Activated CD8-positive, alpha-beta memory T cell treated with anti-CD3 and anti-CD28 coated beads for 36 hours (primary cell): ENCODE measurements around the gene OR6C3. TPM values are rescaled to one million over a fixed set of nuclear protein-coding genes. Genes with fewer than 3 reads are reported as not detected.
"Not testable (repeated sequence)": the region's sequence is repeated elsewhere in the genome, so short reads cannot be mapped to it uniquely, and the experiment has no call there.

Experiments
- CTCF ChIA-PET: fragments of 350-600 bp; sonication (Branson Sonifier 250); formaldehyde crosslinking; loops from one replicate; lab custom pipeline; 2021; ENCODE audit warnings: antibody characterized with exemption; lab: Charles Lee
- POLR2A ChIA-PET: fragments of 350-600 bp; sonication (Branson Sonifier 250); formaldehyde crosslinking; loops from one replicate; lab custom pipeline; 2021; ENCODE audit warnings: antibody characterized with exemption; lab: Charles Lee
- total RNA-seq, 2 experiments: library from RNA; stranded (reverse); gene quantifications; one replicate each; pipeline ENCODE4 v1.2.3, GENCODE V29; 2021

The OR6C3 gene
- total RNA-seq, result not detected

- CTCF ChIA-PET, result no interaction called here
- POLR2A ChIA-PET, result no interaction called here
Measured at GRCh38 chr12:55330446-55330845, at the start of gene OR6C3. Gene OR6C3 (plus strand): TSS chr12:55330746. CDS start chr12:55331701, 955 bp downstream.

GRCh38 chr12:55280991-55281390, 49.6 kb upstream of the OR6C3 start:
- ChIA-PET CTCF (no interaction called here), POLR2A (no interaction called here)

GRCh38 chr12:55289999-55290398, 40.5 kb upstream of the OR6C3 start:
- ChIA-PET POLR2A (no interaction called here), CTCF (no interaction called here)

- POLR2A ChIA-PET, result no interaction called here
- CTCF ChIA-PET, result no interaction called here
Measured at GRCh38 chr12:55296469-55296868, 34.1 kb upstream of the OR6C3 start, which contains the start of gene OR6C6. Gene OR6C6 (minus strand): TSS chr12:55296569. CDS start chr12:55295232, 1,337 bp downstream.

- ChIA-PET POLR2A (no interaction called here), CTCF (no interaction called here)
Measured at GRCh38 chr12:55314043-55314442, 16.5 kb upstream of the OR6C3 start, which contains the start of gene OR6C1. Gene OR6C1 (plus strand): TSS chr12:55314343. CDS start chr12:55320600, 6,257 bp downstream.

- ChIA-PET POLR2A (no interaction called here), CTCF (no interaction called here)
Measured at GRCh38 chr12:55320201-55320600, 10.3 kb upstream of the OR6C3 start.

GRCh38 chr12:55325801-55326200, 4.7 kb upstream of the OR6C3 start:
- POLR2A ChIA-PET, CTCF ChIA-PET: not testable (repeated sequence)

- CTCF ChIA-PET, result no interaction called here
- POLR2A ChIA-PET, result no interaction called here
Measured at GRCh38 chr12:55336002-55336401, 5.5 kb downstream of the OR6C3 start.

GRCh38 chr12:55355338-55355737, 24.8 kb downstream of the OR6C3 start:
- POLR2A ChIA-PET, result not testable (repeated sequence)

GRCh38 chr12:55362675-55363074, 32.1 kb downstream of the OR6C3 start, which contains the start of gene OR6C75:
Gene OR6C75 (plus strand): TSS chr12:55362975. CDS start chr12:55365111, 2,136 bp downstream.
- CTCF ChIA-PET, result no interaction called here

More at GRCh38 chr12:55355338-55355737, 24.8 kb downstream of the OR6C3 start:
- CTCF ChIA-PET, result not testable (repeated sequence)

GRCh38 chr12:55365086-55365485, 34.5 kb downstream of the OR6C3 start:
- ChIA-PET POLR2A (no interaction called here), CTCF (no interaction called here)

More at GRCh38 chr12:55362675-55363074, 32.1 kb downstream of the OR6C3 start, which contains the start of gene OR6C75:
- POLR2A ChIA-PET, result no interaction called here

- ChIA-PET CTCF (no interaction called here), POLR2A (no interaction called here)
Measured at GRCh38 chr12:55372521-55372920, 42.0 kb downstream of the OR6C3 start.

Other genes with a start within 250 kb of the OR6C3 start
- gene OR9K2, start 204.3 kb upstream of the OR6C3 start, total RNA-seq, result not detected
- not detected for gene OR10A7, start 109.7 kb upstream of the OR6C3 start, total RNA-seq
- not detected for gene OR6C74, start 86.1 kb upstream of the OR6C3 start, total RNA-seq
- not detected for gene OR6C6, start 34.2 kb upstream of the OR6C3 start, total RNA-seq
- gene OR6C1, start 16.4 kb upstream of the OR6C3 start, total RNA-seq, result not detected
- not detected for gene OR6C75, start 32.2 kb downstream of the OR6C3 start, total RNA-seq
- gene OR6C65, start 69.8 kb downstream of the OR6C3 start, total RNA-seq, result not detected
- not detected for gene OR6C76, start 95.5 kb downstream of the OR6C3 start, total RNA-seq
- gene OR6C2, start 113.3 kb downstream of the OR6C3 start, total RNA-seq, result not detected
- gene OR6C70, start 139.4 kb downstream of the OR6C3 start, total RNA-seq, result not detected
- not detected for gene OR6C68, start 161.6 kb downstream of the OR6C3 start, total RNA-seq
- not detected for gene OR6C4, start 218.9 kb downstream of the OR6C3 start, total RNA-seq
- gene OR2AP1, start 241.7 kb downstream of the OR6C3 start, total RNA-seq, result not detected